Measurements from ENCODE around the gene ENOX1.
"Not testable (repeated sequence)": the region's sequence is repeated elsewhere in the genome, so short reads cannot be mapped to it uniquely, and the experiment has no call there.

ENOX1 gene

GRCh38 chr13:43373400-43373799 is 413.4 kb downstream of the ENOX1 start:
- no peak for DNase-seq

DNA sequence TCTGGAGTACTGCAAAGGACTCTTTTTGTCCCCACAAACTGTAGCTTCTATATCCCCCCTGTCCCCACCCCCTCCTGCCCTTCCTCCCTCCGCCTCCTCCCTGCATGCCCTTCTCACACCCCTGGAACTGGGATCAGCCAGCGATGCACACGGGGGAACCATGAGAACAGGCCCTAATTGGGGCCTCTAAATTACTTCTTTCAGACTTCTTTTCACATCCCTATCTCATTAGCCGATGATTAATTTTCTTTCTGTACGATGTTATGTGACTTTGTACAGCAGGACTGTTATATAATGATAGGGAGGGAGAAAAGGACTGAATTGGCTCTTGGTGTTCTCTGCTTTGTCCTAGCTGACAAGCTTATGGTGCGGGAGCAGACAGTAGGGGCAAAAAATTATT is 415.9 kb downstream of the ENOX1 start:
- DNase-seq: no peak

DNA sequence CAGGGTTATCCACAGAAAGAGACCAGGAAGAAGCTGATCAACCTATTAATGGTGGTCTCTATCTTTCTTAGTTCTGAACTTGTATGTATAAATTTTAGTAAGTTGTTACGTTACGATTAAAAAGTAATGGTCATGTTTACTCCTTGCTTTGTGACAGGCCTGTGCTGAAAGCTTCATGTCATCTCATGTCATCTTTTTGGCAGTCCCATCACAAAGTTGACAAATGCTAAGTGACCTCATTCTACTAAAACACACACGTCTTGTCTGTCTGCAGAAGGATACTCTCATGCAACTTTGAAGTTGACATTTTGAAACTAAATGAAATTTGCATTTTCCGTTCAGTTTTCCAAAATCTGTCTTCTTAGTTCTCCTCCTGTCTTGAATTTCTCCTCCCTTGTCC is 417.5 kb downstream of the ENOX1 start:
- no peak for DNase-seq

DNA sequence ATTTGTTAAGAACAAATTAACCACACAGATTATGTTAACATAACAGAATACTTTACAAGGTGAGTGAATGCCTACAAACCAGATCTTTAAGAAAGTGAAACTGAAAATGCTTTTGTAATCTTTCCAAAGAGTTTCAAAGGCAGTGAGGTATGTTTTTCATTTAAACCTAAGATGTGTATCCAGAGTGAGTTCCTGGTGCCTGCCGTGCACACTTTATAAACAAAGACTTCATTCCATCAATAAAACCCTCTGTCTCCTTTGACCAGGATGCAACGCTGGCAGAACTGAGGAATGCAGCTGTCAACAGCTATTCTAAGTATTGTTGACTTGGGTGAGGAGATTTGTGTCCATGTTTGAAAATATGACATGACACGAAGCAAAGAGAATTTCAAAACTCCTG is 418.8 kb downstream of the ENOX1 start:
- no peak for DNase-seq

DNA sequence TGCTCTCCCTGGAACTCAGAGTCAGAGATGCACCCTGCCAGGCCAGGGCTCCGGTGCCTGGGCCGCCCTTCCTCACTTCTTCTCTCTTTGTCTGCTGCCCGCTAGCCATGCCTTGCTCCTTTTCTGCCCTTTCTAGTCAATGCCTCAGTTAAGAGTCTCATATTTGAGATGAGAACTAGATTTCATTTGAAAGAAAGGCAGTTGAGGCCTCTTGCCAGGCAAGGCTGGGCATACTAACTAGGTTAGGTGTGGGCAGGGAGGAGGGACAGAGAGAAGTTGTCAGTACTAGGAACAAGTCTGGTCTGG is 421.8 kb downstream of the ENOX1 start:
- no peak for DNase-seq

- no peak for DNase-seq
Measured at GRCh38 chr13:43364210-43365038, 422.3 kb downstream of the ENOX1 start.

GRCh38 chr13:43363156-43363953 is 423.4 kb downstream of the ENOX1 start:
- DNase-seq: no peak

DNA sequence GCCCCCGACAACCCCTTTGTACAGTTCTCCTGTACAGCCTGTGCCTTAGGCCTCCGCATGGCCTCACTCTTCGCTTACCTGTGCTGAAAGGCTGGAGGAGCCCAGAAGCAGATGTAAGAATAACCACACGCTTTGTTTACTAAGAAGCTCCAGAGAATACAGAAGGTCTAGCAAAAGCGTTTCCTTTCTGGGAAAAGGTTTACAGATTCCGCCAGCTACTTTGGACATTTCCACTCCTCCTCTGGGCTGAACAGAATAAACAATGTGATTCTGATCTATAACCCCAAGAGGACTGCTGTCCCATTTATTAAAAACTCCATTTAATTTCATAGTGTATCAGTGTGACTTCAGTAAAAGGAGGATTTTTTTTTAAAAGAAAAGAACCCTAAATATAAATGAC is 424.2 kb downstream of the ENOX1 start:
- DNase-seq: no peak

DNA sequence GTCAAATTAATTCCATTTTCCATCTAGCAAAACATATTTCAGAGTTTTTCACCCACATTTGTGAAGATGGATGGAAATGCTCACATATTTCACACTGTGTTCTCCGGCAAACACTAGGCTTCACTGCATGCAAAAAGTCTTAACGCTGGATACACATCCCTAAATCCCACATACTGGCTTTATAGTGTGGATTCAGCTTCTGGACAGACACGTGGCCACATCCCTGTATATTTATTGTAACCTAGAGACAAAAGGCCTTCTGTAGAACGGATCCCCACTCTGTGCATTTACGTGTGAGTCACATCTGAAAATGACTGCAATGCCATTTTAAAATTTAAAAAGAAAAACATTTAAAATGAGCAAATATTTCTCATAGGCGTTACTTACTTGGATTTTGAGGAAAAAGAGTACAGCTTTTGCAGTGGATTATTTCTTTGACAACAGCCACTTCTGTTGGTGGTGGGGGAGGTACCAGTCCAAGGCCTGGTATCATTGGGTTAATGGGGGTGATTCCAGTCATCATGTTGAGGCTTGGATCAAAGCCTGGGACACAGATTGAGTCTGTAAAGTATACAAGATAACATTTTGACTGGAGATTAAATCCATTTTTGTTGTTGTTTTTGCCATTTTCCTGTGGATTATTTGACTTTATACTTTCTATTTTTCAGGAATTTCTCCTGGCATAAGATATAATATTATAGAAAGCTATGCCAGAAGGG is 425.7 kb downstream of the ENOX1 start:
- DNase-seq: no peak

GRCh38 chr13:43360171-43360570 is 426.6 kb downstream of the ENOX1 start:
- no peak for DNase-seq

GRCh38 chr13:43359536-43359935 is 427.2 kb downstream of the ENOX1 start:
- DNase-seq: no peak

- no peak for DNase-seq
Measured at GRCh38 chr13:43357564-43357963, 429.2 kb downstream of the ENOX1 start.

GRCh38 chr13:43356567-43356966 is 430.2 kb downstream of the ENOX1 start:
- no peak for DNase-seq

DNA sequence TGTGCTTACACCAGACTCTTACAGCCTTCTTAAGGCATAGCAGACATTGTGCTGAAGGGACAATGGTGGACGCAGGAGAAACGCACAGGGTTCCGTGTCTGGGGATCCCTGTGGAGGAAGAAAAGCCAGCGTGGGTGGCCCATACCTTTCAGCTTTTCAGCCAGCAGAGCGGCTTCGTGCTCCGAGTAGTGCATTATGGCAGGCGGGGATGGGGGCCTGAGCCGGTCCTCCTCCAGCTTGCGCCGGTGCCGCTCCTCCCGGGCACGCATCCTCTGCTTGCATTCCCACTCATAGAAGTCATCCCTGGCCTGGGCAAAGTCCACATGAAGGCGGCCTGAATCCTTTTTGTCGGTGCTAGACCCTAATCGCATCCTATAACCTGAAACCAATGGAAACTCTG is 431.0 kb downstream of the ENOX1 start:
- DNase-seq: no peak

GRCh38 chr13:43354153-43354945 is 432.4 kb downstream of the ENOX1 start:
- DNase-seq: no peak

DNA sequence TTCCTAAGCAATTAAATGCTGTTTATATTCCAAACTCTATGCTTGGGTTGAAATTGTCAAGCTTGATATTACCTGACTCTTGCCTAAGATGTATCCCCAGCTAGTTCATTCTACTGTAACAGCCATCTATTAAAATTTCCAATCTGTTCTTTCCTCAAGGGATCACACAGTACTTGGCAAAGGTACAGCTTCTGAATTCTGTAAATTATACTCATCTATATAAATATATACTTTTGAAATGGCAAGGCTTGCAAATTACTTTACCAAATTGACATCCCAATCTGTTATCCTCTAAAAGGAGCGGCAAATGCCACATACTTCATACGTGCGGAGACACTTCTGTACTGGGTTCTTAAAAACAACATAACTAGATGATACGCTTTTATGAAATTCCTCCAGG is 433.1 kb downstream of the ENOX1 start:
- no peak for DNase-seq

DNA sequence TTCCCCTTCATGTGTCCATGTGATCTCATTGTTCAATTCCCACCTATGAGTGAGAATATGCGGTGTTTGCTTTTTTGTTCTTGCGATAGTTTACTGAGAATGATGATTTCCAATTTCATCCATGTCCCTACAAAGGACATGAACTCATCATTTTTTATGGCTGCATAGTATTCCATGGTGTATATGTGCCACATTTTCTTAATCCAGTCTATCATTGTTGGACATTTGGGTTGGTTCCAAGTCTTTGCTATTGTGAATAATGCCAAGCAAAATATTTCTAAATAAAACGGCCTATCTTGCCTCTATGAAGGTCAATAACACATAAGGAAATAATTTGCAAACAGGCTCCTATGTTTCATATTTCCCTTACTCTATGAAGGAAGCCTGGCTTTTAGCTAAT is 435.2 kb downstream of the ENOX1 start:
- not testable (repeated sequence) for DNase-seq

GRCh38 chr13:43348397-43348796 is 438.4 kb downstream of the ENOX1 start:
- no peak for DNase-seq

GRCh38 chr13:43347877-43348276 is 438.9 kb downstream of the ENOX1 start:
- no peak for DNase-seq

DNA sequence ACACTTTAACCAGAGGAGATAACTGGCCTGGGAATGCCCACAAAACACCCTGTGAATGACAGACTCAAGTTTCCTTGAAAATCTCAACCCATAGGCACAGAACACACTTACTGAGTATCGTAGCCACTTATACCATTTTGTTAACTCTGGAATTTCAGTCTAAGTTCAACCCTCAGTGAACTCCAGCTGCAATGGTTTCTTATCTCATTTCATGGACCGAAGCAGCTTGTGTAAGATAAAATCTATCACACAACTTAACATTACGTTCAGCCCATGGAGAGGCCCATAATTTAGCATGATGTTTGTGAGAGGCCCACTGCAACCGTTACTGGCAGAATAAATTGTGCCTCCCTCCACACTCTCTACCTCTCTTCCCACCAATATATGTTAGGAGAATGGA is 440.3 kb downstream of the ENOX1 start:
- no peak for DNase-seq

- DNase-seq: no peak
Measured at GRCh38 chr13:43343645-43344044, 443.1 kb downstream of the ENOX1 start.

DNA sequence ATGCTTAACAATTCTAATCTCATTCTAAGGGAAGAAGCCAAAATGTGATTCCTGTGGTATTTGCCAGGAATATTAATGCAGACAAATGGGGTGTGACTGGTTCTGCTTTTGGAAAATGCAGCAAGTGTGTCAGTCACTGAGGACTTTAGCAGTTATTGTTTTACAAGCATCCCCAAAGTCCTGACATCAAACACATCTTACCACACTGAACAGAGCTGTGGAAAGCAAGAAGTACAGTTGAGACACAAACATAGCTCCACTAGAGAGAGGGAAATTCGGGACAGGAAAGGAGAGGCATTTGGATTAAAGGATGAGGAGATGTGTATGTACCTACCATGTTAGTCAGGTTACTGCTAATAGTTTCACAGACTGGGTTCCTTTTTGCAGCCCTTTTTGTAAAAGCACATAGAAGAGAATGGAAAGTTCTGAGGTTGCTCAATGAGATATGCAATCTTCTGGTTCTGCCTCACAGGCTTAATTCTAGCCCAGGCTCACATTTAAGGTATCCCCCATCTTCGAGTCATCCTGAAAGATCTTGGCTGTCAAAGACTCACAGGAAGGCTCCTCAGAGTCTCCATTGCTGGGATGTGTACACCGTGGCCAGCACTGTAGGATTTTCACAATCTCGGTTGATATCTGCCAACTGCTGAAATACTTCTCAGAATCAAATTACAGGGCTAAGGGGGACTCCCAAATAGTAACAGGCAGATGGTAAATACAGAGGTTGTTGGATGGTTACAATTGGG is 446.8 kb downstream of the ENOX1 start:
- no peak for DNase-seq
